ENCODE data around the gene PAQR7.

PAQR7 gene

DNA sequence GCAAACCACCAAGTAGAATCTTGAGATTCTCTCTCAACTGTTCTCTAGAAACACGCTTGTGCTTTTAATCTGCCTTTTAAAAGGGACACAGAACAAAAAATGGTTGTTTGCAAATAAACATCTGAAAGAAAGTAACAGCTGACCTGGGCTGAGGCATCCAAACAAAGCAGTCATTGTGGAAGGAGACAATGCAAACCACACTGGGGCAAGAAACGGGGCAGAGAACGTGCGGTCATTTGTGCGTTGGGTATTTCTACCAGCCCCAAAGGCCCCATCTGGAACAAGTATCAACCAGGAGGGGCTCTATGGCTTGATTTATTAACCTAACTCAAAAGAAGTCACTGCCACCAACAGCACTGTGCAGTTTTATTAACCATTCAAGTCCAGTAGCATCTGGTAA, 24.7 kb upstream of the PAQR7 start:
- DNase-seq: no peak

DNA sequence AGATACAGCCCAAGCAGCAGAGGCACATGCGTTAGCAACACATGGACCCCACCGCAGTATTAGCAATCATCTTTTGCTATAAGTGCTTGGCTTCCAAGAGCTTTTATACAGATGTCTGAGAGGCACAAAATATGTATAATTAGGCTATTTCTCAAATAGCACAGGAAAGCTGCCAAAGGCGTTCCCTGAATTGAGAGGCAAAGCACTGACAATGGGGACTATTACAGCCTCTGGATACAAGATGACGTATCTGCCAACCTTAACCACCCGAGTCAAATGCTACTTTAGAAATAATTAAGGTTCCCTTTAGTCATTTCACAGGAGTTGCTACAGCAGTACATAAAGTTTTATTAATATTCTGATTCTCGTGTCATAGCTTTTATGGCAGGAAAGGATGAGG, 24.3 kb upstream of the PAQR7 start:
- DNase-seq: no peak

DNA sequence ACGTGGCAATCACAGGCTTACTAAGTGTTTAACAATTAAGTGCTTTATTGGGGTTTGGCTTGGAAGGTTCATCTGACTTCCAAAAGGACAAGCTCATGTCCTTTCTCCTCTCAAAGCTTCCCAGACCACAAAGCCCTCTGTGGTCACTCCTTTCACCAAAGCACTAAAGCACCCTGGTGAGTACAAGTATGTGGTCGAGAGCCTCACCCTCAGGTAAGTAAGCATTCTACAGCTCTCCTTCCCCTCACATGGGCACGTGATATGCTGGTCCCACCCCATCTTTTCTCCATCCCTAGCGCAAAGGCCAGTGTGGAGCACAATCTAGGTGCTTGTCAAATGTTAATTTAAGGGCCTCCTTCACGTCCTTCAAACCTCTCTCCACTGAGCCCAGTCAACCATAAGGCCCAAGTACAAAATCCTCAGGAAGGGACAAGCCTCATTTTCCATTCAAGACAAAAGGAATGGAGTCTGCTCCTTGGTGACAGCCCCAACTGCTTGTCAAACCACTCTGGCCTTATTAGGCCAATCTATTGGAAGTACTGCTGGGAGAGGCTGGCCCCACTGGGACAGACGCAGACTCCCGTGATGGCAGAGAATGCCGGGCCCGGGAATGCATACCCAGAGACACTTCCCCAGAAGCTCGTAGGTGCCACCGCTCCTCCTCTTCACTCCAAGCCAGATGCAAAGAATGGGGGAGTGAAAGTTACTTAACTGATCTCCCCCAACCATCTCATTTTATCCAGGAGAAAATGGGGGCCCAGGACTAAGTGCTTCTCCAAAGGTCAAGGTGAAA, 22.9 kb upstream of the PAQR7 start:
- no peak for DNase-seq

DNA sequence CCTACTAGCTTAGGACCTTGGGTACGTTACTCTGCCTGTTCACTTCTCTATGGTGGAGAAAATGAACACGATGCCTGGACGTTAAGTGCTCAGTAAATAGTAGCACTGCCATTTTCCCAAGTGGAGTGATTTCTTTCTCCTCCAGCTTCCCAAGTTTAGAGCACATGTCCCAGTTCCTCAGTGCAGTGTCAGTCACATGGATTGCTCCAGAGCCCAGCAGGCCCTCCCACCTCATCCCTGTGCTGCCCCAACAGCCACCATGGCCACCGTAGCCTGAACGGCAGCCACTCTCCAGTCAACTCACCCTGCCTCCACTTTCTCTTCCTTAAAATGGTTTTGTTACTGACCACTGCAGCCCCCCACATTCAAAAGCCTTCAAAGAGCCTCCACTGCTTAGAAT, 22.2 kb upstream of the PAQR7 start:
- no peak for DNase-seq

DNA sequence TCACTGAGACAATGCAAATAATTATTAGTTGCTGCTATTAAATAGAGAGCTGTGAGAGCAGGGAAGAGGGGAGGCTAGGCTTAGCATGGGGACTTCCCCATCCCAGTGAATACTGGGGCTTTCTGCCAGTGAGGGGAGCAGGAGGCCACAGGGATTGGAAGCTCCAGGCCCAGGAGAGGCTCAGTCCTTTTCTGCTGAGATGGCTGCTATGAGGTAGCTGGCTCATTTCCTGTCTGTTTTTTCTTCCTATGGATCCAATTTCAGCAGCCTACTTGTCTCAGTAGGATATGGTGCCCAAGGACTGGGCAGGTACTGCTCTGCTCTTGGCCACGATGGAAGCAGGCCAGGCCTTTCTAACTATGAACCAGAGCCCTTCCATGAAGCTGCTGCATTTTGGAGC, 20.8 kb upstream of the PAQR7 start:
- DNase-seq: no peak

DNA sequence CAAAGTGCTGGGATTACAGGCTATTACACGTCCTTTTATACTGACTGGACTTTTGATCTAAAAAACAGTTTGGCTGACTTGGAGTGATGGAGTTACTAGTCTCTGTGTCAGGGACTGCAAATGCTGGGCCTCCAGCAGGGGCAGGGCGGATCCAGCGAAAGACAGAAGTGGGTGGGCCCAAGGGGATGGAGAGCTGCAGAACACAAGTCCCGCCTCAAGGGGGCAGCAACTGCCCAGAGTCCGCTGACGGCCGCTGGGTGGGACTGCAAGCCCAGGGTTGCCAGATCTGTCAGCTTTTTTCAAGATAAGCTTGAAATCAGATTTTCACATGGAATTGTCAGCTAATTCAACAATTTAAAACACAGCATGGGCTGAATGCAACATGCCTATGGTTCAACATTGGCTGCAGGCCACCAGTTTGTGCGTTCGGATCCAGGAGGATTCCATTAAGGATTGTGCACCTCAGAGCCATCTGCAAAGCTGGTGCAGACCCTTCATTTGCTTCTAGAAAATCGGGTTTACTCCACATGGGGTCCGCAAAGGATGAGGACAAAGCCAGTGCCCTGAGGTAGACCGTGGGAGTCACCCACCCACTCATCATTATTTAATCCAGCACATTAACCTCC, 20.0 kb upstream of the PAQR7 start:
- peak; percentile 98 for DNase-seq

DNA sequence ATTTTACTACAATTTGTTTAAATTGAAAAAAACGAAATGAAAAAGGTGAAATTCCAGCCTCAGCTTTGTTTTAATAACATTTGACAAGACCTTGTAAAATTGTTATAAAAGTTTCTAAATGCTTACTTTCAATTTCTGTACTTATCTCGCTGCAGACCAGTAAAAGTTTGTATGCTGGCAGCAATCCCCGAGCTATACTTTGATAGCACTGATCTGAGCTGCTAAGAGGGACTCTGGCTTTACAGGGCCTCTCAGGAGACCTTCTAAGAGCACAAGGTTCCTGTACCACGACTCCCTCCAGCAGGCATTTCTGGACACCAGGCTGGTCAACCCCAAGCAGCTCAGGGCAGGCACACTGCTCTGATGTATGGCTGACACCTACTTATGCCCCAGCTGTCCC, 17.6 kb upstream of the PAQR7 start:
- no peak for DNase-seq

DNA sequence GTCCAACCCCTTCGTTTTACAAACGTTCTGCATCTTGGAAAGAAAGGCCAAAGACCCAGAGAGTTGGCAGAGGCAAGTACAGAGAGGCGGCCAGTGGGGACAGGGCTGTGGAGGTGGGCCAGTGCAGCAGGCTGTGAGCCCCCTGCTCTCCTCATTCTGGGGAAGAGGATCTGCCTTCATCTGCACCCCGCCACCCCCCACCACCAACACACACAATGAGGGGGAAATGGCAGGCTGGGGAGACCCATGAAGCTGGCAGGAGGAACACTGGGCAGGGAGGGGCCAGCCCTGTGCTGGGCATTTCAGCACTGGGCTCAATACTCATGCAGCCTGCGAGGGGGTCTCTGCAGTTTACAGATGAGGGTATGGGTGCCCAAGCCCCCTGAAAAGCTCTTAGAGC, 16.1 kb upstream of the PAQR7 start:
- DNase-seq: no peak

DNA sequence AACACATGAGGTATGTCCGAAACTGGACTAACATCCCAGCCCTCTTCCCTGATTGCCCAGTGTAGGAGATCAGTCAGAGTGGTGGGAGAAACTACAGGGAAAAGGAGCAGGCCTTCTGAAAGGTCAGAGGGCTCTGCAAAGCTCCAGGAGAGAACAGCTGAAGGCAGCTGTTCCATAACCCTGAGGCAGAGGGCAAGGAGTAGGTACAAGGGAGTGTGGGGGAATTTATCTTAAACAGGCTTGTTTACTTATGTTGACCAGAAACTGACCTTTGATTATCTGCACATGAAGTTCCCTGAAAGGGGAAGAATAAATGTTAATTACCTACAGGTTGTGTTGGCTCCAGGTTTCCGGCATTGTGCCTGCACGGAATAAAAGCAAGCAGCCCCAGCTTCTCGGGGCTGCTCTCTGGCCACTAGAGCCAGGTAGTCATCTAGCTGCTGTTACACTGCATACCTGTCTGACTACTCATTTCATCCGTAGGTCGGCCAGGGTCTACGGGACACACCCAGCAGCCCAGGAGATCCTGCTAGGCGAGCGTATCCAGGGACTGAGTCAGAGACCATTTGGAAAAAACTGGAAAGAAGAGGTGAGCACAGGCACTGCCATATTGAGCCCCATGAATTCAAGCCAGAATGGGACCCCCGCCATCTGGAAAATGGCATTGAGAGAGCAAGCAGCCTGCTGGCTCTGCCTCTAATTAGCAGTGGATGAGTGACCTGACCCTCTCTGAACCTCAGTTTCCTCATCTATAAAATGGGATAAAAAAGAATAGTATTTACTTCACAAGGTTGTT, 14.9 kb upstream of the PAQR7 start:
- DNase-seq: no peak

DNA sequence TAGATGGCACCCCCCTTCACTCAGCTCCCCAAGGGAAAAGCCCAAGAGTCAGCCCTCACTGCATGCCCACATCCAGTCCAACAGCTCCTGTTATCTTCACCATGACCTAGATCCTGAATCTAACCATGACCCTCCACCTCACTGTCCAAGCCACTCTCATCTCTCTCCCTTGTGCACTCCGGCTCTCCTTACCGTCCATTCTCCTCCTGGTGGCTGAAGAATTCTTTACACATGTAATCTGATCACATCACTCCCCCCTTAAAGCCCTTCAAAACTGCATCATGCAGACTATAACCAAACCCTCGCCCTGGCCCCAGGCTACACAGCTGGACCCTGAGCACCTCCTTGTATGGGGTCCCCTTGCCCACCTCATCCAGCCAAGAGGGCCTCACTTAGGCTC, 14.0 kb upstream of the PAQR7 start:
- no peak for DNase-seq

DNA sequence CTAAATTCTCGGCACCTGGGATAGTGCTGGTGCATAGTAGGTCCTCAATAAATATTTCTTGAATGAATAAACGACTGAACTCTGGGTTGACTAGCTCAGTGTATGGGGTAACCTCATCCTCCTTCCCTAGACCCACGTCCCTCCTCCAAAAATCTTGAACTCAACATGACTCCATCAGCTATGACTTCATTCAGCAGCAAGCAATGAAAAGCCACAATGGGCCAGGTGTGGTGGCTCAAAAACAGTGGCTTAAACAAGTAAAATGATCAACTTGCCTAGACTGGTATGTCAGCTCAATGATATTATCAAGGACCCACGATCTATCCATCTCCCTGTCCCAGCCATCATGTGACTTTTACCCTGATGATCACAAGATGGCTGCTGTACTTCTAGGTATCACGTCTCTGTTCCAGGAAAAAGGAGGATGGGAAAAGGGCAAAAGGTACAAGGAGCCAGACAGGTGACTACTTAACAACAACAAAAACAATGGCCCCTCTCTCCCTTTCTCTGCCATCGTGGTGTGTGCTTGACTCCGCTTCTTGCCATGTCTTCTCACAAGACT, 13.0 kb upstream of the PAQR7 start:
- DNase-seq: no peak

DNA sequence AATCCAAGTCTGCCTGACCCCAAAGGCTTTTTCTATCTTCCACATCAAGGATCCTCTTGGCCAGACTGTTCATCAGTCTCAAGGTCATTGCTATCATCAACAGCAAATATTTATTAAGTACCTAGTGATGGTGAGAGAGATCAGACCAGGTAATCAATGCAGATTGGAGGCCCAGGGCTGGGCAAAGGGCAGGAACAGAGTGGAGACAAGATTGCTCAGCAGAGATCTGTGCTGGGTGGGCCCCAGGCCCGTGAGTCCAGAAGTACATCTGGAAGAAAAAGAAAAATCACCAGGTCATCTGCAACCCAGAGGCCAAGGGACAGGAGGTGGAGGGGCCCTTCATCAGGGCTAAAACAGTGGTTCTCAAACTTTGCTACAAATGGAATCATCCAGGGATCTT, 10.1 kb upstream of the PAQR7 start:
- no peak for DNase-seq

DNA sequence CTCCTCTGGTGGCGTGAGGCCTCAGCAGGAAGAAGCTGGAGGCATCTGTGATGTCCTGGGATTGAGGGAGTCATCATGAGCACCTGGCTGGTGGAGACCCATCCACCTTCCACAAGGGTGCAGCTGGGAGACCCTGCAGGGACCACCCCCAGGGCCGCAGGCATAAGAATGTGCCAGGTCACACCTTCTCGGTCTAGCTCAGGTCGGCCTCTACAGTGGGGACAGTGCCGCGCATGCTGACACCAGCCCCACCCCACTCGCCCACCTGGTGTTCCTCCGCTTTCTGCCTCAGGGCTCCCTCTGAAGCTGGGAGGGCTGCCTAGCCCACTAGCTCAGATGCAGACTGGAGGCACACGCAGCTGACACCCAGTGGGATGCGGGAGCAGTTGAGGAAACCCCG, 5.8 kb upstream of the PAQR7 start:
- no peak for DNase-seq

DNA sequence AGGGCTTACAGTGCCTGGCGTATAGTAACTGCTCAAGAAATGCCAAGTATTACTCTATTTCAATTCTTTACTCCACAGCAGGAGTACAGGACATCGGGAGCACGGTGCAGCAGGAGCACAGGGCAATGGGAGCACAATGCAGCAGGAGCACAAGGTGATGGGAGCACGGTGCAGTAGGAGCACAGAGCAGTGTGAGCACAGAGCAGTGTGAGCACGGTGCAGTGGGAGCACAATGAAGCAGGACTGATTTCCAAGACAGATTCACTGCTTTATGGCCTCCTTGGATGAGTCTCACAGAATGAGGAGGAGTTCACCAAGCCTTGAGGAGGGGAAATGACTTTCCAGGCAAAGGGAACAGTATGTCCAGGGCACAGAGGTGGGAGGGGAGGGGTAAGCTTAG, 5.0 kb upstream of the PAQR7 start:
- DNase-seq: no peak

DNA sequence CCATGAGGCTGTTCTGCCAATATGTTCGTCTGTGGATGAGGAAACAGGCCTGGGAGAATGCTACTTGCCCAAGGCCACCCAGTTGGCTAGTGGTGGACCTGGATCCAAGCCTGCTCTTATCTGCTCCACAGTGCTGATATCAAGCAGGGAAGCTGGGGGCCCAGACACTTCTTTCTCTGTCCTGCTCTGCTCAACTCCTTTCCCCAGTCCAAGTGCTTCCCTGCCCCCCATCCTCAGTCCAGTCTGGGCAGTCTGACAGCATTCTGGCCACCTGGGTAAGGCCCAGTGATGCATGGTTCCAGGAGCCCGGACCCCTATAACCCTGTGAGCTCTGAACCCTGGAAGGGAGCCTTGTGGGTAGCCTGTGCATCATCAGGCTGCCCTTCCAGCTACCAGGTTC, 4.2 kb upstream of the PAQR7 start:
- no peak for DNase-seq

DNA sequence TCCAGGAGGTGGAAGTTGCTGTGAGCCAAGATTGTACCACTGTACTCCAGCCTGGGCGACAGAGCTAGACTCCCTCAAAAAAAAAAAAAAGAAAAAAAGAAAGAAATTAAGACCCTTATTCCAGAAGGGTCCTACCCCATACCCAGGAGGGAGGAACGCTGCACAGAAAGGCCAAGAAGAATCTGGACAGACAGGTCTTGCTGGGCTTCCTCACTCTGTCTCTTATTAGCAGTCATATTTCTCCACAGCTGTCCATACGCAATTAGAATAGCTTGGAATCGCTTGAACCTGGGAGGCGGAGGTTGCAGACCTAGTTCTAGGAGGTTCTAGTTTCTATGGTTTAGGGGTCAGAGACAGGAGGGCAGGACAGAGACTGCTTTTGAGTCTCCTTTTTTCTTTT, 3.2 kb upstream of the PAQR7 start:
- DNase-seq: no peak

DNA sequence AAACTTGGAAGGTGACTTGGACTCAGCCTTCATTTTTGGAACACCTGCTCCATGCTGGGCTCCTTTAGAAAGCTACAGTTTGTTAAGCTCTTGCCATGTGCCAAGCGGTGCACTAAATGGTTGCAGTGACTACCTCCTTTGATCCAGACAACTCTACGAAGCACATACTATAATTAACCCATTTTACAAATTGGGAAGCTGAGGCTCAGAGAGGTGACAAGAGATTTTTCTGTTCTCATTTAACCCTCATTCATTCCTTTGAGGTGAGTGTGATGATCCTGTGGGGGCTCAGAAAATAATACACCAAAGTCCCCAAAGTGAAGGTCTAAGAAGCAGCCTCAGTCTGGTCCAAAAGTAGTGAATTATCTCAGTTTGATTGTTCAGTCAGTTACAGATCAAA, 1.6 kb upstream of the PAQR7 start:
- DNase-seq: no peak

DNA sequence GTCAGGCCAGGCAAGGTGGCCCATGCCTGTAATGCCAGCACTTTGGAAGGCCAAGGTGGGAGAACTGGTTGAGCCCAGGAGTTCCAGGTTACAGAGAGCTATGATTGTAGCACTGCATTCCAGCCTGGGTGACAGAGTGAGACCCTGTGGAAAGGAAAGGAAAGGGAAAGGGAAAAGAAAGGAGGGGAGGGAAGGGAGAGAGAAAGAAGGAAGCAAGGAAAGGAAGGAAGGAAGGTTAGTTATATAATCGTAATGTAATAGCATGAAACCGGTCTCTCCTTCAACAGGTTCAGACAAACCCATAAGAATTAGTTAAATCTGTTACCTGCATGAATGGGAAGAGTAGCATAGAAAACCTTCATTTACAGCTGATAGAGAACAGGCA, 1.2 kb upstream of the PAQR7 start:
- no peak for DNase-seq

DNA sequence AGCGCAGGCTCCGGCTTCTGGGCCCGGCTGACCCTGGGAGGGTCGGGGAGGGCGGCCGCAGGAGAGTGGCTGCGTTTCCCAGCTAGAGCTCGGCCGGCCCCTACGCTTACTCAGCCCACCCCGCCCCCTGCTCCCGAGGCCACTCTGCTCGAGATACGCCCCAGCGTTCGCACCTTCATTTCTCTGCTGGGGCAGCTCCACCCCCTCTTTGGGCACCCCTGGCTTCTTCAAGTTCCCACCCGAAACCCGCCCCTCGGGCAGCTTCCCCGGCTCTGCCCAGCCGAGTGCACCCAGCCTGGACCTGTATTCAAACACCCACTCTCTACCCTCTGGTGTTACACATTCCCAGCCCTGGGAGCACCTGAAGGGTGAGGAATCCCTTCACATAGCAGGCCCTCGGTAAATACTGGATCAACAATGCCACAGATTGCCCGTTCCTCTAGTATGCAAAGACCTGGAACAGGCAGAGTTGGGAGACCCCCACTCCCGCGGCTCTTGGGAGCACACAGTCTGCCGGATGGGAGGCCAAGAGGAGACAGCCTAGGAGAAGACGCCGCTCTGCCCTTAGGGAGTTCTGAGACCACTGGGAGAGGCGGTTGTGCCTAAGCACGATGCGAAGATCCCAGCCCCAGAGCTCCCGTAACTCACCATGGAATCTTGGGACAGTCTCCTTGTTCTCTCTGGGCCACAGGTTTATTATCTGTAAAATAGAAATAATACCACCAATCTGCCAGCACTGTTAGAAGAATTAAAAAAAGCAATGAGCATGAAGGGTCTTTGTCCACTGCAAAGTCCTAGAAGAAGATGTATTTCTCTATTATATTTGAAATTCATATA, 566 bp upstream of the PAQR7 start:
- DNase-seq: no peak

DNA sequence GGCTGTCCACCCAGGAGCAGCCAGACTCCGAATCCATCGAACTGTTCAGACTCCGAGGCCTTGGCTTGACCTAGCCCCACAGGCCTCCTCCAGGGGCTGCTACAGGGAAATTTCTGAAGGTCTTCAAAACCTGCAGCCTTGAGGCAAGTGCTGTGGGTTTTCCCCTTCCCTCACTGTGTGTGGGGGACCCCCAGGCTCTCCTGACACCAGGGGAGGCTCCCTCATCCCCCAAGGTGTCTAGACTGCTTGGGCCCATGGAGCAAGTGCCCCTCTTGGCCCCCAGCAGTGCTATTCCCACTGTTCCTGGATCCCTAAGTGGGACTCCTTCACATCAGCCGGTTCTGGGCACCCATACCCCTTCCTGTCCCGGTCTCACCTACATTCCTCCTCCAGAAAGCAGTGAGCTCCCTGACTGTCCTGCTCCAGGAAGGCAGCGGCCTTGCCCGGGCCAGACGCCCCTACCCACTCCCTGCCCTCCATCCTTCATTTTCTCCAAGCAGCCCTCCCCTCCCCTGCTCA, 814 bp downstream of the PAQR7 start:
- DNase-seq: no peak

DNA sequence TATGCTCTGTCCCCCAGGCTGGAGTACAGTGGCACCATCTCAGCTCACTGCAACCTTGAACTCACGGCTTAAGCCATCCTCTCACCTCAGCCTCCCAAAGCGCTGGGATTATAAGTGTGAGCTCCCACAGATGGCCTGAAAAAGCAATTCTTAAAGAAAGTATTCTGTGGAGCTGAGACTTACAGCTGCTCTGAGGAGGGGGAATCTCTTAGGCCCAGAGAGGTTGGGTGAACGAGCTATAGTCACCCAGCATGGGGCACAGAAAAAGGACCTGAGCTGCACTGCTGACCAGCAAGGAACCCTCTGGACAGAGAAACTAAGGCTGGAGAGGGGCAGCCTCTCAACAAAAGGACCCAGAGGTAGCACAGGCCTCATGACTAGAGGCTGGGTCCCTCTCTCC, 1.3 kb downstream of the PAQR7 start:
- no peak for DNase-seq

DNA sequence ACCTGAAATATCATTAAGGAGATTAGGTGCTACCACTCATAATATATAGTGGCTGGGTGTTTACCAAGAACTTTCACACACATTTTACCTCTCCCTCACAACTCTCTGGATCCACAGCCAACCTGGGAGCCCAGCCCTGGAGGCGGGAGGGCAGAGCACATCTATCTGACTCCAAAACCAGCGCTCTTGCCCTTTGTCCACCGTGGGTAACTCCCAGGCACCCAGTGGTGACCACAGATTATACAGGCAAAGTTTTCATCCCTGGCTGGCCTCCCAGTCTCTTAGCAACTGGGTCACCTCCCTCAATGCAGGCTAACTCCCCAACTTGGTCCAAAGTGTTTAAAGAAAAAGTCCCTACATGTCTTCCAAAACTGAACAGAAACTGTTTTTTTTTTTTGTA, 2.4 kb downstream of the PAQR7 start:
- DNase-seq: no peak

DNA sequence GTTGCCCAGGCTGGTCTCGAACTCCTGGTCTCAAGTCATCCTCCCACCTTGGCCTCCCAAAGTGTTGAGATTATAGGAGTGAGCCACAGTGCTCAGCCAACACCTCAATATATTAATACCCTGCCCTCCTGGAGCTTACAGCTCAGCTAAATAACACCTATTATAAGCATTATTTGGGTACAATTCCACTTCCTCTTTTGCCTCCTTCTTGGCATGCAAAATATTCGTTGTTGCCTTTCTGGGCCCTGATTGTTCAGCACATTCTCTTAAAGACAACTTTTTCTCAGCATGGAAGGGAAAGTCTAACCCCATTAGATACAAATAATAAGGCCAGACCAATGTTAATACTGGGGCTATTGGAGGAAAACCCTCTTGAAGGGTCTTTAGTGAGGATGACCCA, 2.8 kb downstream of the PAQR7 start:
- no peak for DNase-seq
